Measurements from ENCODE around the gene GREB1L.

GRCh38 chr18:21264651-21265050 is 22.6 kb downstream of the GREB1L start:
- TF ChIP-seq EZH2phosphoT487 (IDR thresholded peaks at IDR 0.05; ENCODE audit: low read depth, severe bottlenecking, unreplicated experiment) (no peak), CTCF (IDR thresholded peaks at IDR 0.05; ENCODE audit: poor library complexity) (no peak)
